Left colon (tissue), 2 donors: ENCODE measurements around the gene ATP6V0E1. TPM values are rescaled to one million over a fixed set of nuclear protein-coding genes. Genes with fewer than 3 reads are reported as not detected.
A peak's percentile ranks its signal among the peaks of the same experiment; 100 is the strongest.

Source experiments
- ATAC-seq: fragments of 200-7000 bp; cut with Tn5 transposase; one replicate; pipeline ENCODE4 v1.9.1; 2020; ENCODE audit warnings: mild to moderate bottlenecking, moderate library complexity
- DNase-seq, 2 donors: peaks; one replicate each; pipeline ENCODE4 v3.0.0-alpha.2; 2020
- intact Hi-C, 2 donors: fragments of 100-400 bp; cut with DNase I in 1 of 2; cut with micrococcal nuclease in 1 of 2; formaldehyde crosslinking; loops; one replicate each; pipeline versions ENCODE4 v1.11.2 to v1.14.0; 2022; cut with DNase I, micrococcal nuclease
- total RNA-seq, 2 donors: library from RNA; stranded (reverse); fragmentation: NEBNext Ultra II Directional; extraction: Animal tissue kit (Norgen Biotek cat#: 25700); gene quantifications; one replicate each; pipeline ENCODE4 v1.2.1, GENCODE V29; 2021
- donor health status: DM: no; HTN: no; CAD: no.
- donor health status: DM: yes; HTN: yes; CAD: no.

The ATP6V0E1 gene
- total RNA-seq, 2 donors from 2014 or later = 168 to 225 TPM

DNA sequence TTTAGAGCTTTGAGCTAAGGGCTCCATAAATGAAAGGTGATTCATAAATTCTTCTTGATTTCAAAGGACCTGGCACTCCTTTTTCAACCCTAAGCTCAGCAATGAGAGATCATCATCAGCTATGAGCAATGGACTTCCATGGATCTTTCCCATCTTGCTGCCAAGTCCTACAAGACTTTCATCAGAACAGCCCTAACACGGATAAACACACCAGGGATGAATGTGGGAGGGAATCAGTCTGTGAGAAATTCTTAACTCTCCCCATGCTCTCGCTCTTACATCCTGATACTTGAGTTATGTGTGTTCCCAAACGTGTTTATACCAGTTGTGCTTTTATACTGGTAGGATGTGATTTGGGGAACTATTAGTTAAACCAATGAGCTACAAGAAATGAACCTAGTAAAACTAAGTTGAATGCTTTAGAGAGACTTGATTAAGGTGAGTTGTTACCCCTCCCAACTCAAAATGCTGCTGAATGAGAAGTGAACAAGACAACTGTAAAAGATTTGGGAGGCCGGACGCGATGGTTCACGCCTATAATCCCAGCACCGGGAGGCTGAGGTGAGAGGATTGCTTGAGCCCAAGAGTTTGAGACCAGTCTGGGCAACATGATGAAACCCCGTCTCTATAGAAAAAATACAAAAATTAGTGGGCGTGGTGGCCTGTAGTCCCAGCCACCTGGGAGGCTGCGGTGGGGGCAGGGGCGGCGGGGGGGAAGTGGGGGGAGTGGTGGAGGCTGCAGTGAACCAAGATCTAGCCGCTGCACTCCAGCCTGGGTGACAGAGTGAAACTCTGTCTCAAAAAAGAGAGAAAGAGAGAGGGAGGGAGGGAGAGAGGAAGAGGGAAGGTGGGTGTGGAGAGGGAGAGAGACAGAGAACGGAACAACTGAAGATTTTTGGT is 29.5 kb upstream of the ATP6V0E1 start:
- intact Hi-C loops = no loop called here

DNA sequence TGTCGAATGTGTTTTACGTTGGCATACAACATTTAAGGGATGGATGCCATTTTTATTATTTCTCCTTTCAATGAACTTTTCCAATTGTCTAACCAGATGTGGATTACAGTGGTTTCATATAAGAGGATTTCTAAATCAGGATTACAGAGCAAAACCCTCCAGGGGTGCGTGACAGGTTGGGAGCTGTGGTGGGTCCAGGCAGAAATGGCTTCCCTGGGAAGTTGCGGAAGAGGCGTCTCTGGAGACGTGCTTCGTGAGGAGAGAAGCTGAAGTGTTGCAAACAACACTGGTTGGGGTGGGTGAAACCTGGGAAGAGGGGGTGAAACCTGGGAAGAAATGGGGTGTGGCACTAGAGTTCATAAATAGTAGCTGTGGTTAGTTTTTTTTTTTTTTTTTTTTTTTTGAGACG is 28.8 kb upstream of the ATP6V0E1 start:
- intact Hi-C loops = no loop called here
- DNase-seq = no peak
- ATAC-seq = no peak

More for the DNA sequence above, 29.5 kb upstream of the ATP6V0E1 start:
- DNase-seq = no peak
- no peak for ATAC-seq

DNA sequence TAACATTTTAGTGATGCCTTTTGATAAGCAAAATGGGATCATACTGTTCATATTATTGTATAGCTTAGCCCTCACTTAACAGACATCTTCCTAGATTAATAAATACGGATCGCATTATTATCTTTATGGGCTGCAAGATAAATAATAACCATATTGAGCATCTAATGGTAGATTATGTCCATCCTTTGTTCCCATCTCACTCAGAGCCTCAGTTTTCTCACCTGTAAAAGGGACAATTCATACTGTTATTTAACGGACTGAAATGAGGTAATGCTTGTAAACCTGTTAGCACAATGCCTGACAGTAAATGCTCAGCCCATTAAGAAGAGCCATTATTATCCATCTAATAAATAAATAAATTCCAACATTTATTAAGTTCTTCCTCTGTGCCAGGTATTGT is 27.3 kb upstream of the ATP6V0E1 start:
- DNase-seq (no peak), ATAC-seq (no peak)
- intact Hi-C loops = no loop called here

DNA sequence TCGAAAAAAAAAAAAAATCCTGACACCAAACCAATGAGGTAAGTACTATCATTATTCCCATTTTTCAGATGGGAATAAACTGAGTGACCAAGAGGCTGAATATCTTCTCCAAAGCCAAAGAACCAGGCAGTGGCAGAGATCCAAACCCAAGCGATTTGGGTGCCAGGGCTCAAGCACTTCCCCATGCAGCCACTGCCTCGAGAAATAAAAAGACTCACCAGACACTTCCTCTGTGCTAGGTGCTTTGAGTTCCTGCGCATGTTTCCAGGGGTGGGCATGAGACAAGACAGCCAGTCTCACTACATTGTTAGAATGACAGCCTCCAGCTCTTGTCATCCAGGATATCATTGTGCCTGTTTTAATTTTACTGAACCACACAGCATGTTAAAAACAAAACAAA is 26.6 kb upstream of the ATP6V0E1 start:
- ATAC-seq (no peak), DNase-seq (no peak)
- intact Hi-C loops = no loop called here

DNA sequence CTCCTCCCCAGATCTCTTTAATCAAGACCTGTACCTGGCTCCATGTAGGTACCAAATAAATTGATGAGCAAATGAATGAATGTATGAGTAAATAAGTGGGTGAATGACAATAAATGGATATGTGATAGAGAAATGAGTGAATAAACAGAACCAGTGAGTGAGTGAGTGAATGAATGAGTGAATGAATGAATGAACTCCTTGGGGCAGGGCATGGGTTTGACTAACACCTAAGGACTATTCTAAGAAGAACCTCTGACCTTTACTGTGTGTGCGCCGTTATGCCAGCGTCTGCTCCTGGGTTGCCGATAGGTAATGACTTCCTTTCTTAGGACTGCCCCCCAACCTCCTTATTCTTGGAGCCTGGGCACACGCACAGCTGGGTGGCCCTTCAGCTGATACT is 26.1 kb upstream of the ATP6V0E1 start:
- DNase-seq = no peak
- ATAC-seq = no peak
- intact Hi-C loops = no loop called here

DNA sequence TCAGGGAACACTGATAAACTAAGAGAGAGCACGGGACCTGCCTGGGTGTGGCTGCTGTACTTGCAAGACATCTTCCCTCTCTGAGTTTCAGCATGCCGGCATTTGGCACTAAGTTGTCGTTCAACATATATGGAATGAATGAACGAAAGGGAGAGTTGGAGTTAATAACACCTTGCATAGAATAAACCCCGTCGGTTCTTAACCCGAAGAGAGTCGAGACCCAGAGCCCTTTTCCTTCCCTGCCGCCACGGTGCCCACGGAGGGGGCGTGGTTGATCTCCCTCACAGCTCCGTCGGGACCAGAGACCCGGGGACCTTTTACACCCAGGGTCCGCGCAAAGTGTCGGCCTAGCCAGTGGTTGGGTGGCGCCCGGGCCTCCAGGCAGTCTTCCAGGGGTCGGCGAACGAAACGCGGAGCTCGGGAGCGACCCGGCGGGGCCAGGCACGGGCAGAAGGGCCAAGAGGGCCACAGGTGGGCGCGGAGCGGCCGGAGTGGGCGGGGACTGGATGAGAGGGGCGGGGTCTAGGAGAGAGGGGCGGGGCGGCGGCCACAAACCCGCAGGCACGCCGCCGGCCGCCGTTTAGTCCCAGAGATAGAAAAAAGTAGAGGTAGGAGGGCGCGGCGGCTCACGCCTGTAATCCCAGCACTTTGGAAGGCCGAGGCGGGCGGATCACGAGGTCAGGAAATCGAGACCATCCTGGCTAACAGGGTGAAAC is 25.1 kb upstream of the ATP6V0E1 start:
- peak; percentile 65 to 80 for DNase-seq
- intact Hi-C loops = no loop called here

DNA sequence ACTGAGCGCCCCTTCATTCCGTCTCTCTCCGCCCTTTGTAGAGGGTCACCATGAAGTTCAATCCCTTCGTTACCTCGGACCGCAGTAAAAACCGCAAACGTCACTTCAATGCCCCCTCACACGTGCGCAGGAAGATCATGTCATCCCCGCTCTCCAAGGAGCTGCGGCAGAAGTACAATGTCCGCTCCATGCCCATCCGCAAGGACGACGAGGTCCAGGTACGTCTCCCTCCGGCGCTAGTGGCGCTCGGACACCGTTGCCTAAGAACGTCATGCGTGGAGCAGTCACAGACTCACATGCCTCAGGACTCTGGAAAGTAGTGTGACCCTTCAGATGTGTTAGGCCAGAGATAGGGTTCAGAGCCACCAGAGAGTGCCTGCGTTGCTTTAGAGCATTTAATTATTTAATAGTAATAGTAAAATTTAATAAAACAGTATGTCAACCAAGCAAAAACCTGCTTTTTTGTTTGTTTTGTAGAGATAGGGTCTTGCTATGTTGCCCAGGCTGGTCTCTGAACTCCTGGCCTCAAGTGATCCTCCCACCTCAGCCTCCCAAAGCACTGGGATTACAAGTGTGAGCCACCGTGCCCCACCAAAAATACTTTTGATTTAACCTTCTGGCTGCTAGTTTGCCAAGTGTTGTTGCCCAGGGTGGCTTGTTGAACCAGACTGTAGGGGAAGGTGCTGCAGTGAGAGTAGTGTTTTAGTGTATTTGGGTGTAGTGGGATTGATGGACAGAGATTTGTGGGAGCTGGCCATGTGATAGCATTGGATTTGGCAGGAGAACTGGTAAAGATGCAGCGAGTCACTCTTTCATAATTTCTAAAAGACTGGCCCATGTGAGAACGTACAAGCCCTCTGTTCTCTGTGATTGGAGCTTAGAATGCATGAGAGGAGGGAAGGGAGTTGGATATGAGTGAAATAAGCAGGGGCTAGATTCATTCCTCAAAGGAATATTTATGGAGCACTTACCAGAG is 23.5 kb upstream of the ATP6V0E1 start:
- intact Hi-C loops = no loop called here
- DNase-seq = no peak
- no peak for ATAC-seq

More for the DNA sequence above, 25.1 kb upstream of the ATP6V0E1 start:
- ATAC-seq = peak; percentile 85

DNA sequence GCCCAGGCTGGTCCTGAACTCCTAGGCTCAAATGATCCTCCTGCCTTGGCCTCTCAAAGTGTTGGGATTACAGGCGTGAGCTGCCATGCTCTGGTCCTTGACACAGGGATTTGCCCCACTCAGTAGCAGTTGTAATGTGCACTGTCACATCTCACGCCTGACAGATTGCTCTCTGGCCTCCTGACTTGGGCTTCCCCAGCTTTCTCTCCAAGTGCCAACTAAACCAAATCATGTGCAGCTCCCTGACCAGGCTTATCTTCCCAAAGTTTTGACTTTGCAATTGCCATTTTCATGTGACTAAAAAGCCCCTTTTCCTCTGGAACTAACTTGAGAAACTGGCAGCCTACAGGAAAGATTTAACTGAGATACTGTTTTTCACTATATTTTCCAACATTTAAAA is 13.7 kb upstream of the ATP6V0E1 start:
- ATAC-seq (no peak), DNase-seq (no peak)
- intact Hi-C loops = no loop called here

DNA sequence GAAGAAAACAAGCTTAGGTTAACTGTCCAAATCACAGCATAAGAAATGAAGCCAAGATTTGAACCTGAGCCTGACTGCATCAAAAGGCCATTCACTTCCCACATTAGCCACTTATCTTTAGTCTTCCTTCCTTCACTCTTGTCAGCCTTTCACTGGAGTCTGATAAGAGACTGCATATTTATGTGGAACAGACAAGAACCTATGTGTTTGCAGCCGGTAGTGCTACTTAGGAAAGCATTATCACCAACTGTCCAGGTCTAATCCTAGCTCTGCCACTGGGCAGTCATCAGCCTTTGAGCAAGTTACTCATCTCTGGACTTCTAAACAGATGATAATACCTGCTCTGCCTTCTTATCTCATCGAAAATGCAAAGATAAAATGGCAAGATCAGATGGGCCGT is 12.1 kb upstream of the ATP6V0E1 start:
- DNase-seq (no peak), ATAC-seq (no peak)
- intact Hi-C loops = no loop called here

DNA sequence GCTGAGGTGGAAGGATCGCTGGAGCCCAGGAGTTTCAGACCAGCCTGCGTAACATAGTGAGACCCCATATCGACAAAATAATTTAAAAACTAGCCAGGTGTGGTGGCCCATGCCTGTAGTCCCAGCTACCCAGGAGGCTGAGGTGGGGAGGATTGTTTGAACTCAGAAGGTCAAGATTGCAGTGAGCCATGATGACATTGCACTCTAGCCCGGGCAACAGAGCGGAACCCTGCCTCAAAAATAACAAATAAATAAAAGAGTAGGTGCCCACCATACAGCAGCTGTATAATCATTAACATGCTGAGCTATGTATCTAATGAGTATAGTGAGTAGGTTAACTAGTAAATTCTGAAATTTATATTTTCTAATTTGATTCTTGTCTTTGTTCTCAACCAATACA is 11.0 kb upstream of the ATP6V0E1 start:
- DNase-seq = no peak
- intact Hi-C loops = no loop called here
- ATAC-seq = no peak

DNA sequence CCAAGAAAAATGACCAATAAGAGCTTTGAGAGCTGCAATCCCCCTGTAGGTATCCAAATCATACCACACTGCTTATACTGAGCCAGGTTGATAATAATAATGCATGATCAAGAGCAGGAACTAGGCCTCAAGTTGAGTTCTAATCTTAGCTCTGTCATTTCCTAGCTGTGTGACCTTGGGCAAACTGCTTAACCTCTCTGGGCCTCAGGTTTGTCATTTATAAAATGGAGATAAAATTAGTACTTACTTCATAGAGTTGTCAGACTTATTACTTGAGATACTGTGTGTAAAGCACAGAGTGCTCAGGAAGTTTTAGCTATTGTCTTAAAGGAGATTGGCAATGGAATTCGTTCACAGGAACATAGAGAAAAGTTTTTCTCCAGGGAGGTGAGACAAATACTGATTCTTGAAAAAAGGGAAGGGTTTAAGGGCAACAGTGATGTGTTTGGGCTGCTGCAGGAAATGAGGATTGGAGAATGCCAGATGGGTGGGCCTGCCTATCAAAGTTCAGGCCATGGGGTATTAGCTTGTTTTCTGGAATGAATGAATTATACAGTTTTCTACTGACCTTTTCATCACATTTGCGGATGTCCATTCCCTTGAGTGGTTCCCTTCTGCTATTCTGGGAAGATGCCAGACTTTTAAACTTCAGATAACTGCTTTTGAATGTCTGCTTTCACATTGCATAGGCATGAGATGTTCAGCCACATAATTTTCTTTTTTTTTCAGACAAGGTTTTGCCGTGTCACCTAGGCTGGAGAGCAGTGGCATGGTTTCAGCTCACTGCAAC is 10.2 kb upstream of the ATP6V0E1 start:
- intact Hi-C loops = no loop called here
- DNase-seq (no peak), ATAC-seq (no peak)

DNA sequence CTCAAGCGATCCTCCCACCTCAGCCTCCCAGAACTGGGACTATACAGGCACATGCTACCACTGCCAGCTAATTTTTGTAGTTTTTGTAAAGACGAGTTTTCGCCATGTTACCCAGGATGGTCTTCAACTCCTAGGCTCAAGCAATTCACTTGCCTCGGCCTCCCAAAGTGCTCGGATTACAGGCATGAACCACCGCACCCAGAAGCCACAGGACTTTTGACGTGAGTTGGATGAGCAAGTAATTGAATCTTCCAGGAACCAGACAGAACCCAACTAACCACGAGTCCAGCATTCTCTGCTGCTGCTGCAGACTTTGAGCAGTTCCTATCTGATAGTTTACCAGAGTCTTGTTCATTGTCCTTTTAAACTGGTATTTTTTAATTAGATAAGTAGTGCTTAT is 9.6 kb upstream of the ATP6V0E1 start:
- intact Hi-C loops = no loop called here

DNA sequence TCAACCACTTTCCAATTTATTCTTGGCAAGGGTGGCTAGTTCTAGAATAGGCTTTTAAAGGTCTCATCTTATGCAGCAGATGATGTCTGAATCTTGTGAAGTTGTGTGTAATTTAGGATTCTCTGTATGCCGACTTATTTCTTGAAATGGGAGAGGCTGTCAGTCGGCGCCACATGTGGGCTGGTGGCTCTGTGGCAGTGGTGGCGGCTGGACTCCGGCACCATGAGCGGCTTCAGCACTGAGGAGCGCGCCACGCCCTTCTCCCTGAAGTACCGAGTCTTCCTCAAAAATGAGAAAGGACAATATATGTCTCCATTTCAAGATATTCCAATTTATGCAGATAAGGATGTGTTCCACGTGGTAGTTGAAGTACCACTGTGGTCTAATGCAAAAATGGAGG is 8.3 kb upstream of the ATP6V0E1 start:
- intact Hi-C loops = no loop called here

More for the DNA sequence above, 9.6 kb upstream of the ATP6V0E1 start:
- DNase-seq = no peak
- ATAC-seq = no peak

DNA sequence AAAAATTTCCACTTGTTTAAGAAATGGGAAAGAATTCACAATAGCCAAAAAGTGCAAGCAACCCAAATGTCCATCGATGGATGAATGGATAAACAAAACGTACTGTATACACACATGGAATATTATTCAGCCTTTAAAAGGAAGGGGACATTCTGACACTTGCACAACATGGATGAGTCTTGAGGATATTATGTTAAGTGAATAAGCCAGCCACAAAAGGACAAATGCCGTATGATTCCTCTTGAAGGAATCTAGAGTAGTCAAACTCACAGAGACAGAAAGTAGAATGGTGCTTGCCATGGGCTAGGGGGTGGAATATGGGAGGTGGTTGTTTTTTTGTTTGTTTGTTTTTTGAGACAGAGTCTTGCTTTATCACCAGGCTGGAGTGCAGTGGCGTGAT is 3.8 kb upstream of the ATP6V0E1 start:
- intact Hi-C loops = loop anchor here in 1 of 2 donors (10.0 kb wide), 2 partner anchors 75 to 165 kb away; partner anchors contain the start of genes BNIP1 and CREBRF
- ATAC-seq (no peak), DNase-seq (no peak)

More for the DNA sequence above, 8.3 kb upstream of the ATP6V0E1 start:
- no peak for DNase-seq
- no peak for ATAC-seq

DNA sequence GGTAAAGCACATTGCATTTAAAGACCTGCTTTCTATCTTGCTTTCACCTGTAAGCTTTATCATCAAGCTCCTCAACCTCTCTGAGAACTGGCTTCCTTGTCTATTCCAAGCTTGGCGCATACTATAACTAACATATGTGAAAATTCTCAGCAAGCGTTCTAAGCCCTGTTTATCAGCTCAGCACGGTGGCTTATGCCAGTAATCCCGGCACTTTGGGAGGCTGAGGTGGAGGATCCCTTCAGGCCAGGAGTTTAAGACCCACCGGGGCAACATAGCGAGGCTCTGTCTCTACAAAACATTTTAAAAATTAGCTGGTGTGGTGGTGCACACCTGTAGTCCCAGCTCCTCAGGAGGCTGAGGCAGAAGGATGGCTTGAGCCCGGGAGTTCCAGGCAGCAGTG is 1.6 kb upstream of the ATP6V0E1 start:
- DNase-seq (no peak), ATAC-seq (no peak)
- intact Hi-C loops = loop anchor here in 1 of 2 donors (10.0 kb wide), 2 partner anchors 73 to 163 kb away; partner anchors contain the start of genes BNIP1 and CREBRF

DNA sequence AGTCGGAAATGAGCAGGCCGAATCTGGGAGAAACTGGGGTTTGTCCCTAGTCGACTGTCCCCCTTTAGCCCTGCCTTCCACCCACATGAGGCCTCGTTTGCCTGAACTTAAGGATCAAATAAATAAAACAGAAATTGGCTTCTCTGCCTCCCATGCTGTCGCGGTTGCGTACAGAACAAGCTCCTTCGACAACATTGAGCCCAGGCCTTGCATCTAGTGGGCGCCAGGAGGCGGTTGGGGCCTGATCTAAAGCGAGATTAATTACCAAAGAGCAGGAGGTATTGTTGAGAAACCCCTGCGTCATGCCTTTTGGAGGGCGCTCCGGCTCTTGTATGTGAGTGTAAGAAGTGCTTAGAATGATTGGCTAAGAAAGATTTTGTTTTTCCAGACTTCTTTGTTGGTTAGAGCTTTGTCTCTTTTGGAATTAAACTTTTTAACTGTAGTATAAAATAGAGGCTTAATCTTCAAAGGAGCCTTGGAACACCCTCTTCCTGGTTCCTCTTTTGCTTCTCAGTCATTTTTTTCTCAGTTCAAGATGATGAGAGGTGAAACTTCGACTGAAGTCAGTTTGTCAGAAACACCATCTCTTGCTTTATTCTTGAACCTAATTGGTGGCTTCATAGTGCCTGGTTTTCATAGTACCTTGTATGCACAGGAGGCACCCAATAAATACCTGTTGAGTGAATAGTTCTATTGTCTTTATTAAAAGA is 828 bp downstream of the ATP6V0E1 start:
- intact Hi-C loops = loop anchor here in 1 of 2 donors (10.0 kb wide), 2 partner anchors 70 to 160 kb away; partner anchors contain the start of genes BNIP1 and CREBRF
- peak; percentile 70 for ATAC-seq
- peak; percentile 72 to 73 for DNase-seq

DNA sequence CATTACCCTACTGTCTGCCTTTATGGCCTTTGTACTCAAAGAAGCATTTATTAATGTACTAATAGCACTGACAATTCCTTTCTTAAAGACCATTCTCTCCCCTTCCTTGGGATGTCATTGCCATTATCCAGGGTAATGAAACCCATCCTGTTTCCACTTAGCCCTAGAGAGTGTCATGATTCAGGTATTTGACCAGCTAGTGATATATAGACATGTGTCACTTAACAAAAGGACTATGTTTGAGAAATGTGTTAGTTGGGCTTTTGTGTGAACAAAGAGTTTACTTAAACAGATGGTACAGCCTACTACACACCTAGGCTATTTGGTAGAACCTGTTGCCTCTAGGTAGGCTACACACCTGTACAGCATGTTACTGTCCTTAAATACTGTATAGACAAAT is 2.0 kb downstream of the ATP6V0E1 start:
- DNase-seq (no peak), ATAC-seq (no peak)
- intact Hi-C loops = loop anchor here in 1 of 2 donors (10.0 kb wide), 2 partner anchors 69 to 159 kb away; partner anchors contain the start of genes BNIP1 and CREBRF
